SK-N-SH treated with all-trans-retinoic acid at 6 μM for 48 hours (cell line): ENCODE data around the gene GALNTL6.

ENCODE experiments used
- RARB ChIP-seq: fragments of 250-450 bp; sonication (Bioruptor Pico); IDR thresholded peaks from 2 replicates; pipeline ENCODE4 v1.8.0; 2021; ENCODE audit warnings: mild to moderate bottlenecking, moderate library complexity
- TCF4 ChIP-seq: fragments of 250-450 bp; sonication (Bioruptor Pico); IDR thresholded peaks from 2 replicates; pipeline ENCODE4 v1.8.0; 2021; ENCODE audit warnings: mild to moderate bottlenecking, moderate library complexity, borderline replicate concordance
- ZC3H10 ChIP-seq: fragments of 250-450 bp; sonication (Bioruptor Pico); IDR thresholded peaks from 2 replicates; pipeline ENCODE4 v1.5.1; 2021; ENCODE audit warnings: mild to moderate bottlenecking, moderate library complexity
- ZFP3 ChIP-seq: fragments of 250-450 bp; sonication (Bioruptor Pico); IDR thresholded peaks from 2 replicates; pipeline ENCODE4 v1.5.0; 2020; ENCODE audit warnings: mild to moderate bottlenecking, moderate library complexity
- ZFP30 ChIP-seq: fragments of 450-650 bp; formaldehyde crosslinking; IDR thresholded peaks from 2 replicates; pipeline ENCODE4 v1.5.0; 2022; ENCODE audit warnings: mild to moderate bottlenecking, moderate library complexity
- ZNF8 ChIP-seq: fragments of 450-650 bp; formaldehyde crosslinking; IDR thresholded peaks from 2 replicates; pipeline ENCODE4 v1.5.0; 2020; ENCODE audit warnings: mild to moderate bottlenecking, moderate library complexity
- TF ChIP-seq, protein P1 (sequence below): fragments of 250-450 bp; sonication (Bioruptor Pico); IDR thresholded peaks from 2 replicates; pipeline ENCODE4 v1.5.1; 2021; ENCODE audit warnings: mild to moderate bottlenecking, moderate library complexity

- TF ChIP-seq, protein P1, sequence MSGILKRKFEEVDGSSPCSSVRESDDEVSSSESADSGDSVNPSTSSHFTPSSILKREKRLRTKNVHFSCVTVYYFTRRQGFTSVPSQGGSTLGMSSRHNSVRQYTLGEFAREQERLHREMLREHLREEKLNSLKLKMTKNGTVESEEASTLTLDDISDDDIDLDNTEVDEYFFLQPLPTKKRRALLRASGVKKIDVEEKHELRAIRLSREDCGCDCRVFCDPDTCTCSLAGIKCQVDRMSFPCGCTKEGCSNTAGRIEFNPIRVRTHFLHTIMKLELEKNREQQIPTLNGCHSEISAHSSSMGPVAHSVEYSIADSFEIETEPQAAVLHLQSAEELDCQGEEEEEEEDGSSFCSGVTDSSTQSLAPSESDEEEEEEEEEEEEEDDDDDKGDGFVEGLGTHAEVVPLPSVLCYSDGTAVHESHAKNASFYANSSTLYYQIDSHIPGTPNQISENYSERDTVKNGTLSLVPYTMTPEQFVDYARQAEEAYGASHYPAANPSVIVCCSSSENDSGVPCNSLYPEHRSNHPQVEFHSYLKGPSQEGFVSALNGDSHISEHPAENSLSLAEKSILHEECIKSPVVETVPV = no peak
- TF ChIP-seq ZFP30 (CRISPR knock-in tag) (no peak), TCF4 (CRISPR knock-in tag) (no peak), ZNF8 (no peak), ZC3H10 (CRISPR knock-in tag) (no peak), ZFP3 (CRISPR knock-in tag) (no peak), RARB (CRISPR knock-in tag) (no peak)
These were observed 1224.0 kb downstream of the GALNTL6 start for GRCh38 chr4:173037242-173037641.
